ENCODE data around the gene UBE2I. TPM values are rescaled to one million over a fixed set of nuclear protein-coding genes. Genes with fewer than 3 reads are reported as not detected.

The UBE2I gene
- 30.8 and 45.0 TPM in 2 replicates for total RNA-seq (2012; rRNA removed)
- polyA plus RNA-seq (2012; rRNA removed) = 113 and 140 TPM in 2 replicates
- polyA plus RNA-seq (2012; cell fraction: cytosol; rRNA removed) = 47.2 and 66.3 TPM in 2 replicates
- polyA plus RNA-seq (2012; cell fraction: nucleus; rRNA removed; ENCODE audit: low replicate concordance) = 119 and 179 TPM in 2 replicates
- percentile 81 among the genes with signal in this experiment for Bru-seq, nascent RNA
- BruChase-seq, experiment 1, labeled RNA remaining after a 6-hour chase = percentile 88 among the genes with signal in this experiment
- percentile 81 among the genes with signal in this experiment for BruChase-seq, experiment 2, labeled RNA remaining after a 2-hour chase
- long read RNA-seq, transcript UBE2I-203 (7 exons, 2,976 nt) = major isoform, 86 of 120 reads
- long read RNA-seq, partial matches to known transcripts = 3 of 120 reads
- long read RNA-seq, other reads (novel, unspliced or antisense) = 21 of 120 reads

DNA sequence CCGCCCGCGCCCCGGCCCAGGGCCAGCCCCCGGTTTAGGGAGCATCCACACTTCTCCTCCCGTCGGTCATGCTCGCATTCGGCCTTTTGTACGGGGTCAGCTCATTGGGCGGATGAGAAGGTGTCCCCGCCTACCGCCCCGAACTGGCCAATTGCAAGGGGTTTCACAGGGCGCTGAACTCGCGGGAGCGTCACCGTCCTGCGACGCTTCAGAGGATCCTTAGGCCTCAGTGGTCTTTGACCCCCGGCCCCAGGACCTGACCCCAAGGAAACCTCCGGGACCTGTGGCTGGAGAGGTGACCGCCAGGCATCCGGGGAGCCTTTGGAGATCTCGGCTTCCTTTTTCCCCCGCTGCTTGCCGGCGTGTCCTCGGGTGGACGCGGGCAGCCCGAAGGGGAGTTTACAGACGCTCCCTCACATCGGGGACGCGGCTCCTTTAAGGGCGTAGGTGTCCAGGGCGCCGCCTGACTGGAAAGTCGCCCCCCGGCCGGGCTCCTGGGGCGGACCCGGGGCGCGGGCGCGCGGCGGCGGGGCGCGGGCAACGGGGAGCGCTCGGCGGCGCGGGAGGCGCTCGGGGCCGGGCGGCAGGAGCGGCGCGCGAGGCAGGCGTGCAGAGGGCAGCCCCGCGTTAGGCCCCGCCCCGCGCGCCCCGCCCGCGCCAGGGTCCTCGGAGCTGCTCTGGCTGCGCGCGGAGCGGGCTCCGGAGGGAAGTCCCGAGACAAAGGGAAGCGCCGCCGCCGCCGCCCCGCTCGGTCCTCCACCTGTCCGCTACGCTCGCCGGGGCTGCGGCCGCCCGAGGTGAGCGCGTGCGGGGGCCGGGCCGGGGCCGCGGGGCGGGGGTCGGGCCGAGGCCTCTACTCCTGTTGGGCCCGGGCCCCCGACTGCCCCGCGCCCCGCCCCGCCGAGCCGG lies at the start of gene UBE2I:
UBE2I (plus strand) TSS at position 660 of the 909 bp plus-strand sequence. CDS start 4,395 bp downstream, outside the sequence.
- BruUV-seq (replicated peaks) = no TSS peak

More for the DNA sequence above, at the start of gene UBE2I:
- Histone ChIP-seq H3K27me3 (ENCODE audit: control insufficient read depth, insufficient read depth, low read length) (no peaks in the 10 kb centered on the region), H4K5ac (ENCODE audit: low read depth, low read length) (peak within 1 kb of the TSS; percentile 99), H3K79me1 (ENCODE audit: low read depth in 1 of 2, low read length in 2 of 2) (peaks cover 3 to 16% of the 10 kb centered on the region in 2 experiments; a peak in 3 of 4 replicates), H3K23ac (ENCODE audit: low read depth, low read length) (peak within 1 kb of the TSS; percentile 100), H3K9ac (ENCODE audit: low read depth, low read length) (peak within 1 kb of the TSS; percentile 99), H2BK20ac (ENCODE audit: low read depth, low read length) (peak within 1 kb of the TSS; percentile 91; the same call in 1 of the 2 replicates), H4K91ac (ENCODE audit: insufficient read depth, low read depth, low read length) (peak within 1 kb of the TSS; percentile 100), H3K14ac (replicated peaks; ENCODE audit: low read depth, low read length) (peak within 1 kb of the TSS; percentile 100), H2BK5ac (ENCODE audit: low read depth, low read length, poor library complexity, severe bottlenecking) (peak within 1 kb of the TSS; percentile 100), H2AFZ (replicated peaks; ENCODE audit: low read length, poor library complexity) (peak within 1 kb of the TSS; percentile 100), H2AK5ac (ENCODE audit: low read depth, low read length) (peak within 1 kb of the TSS; percentile 71; the same call in 1 of the 2 replicates), H3K27ac (ENCODE audit: insufficient read depth, low read length) (peak within 1 kb of the TSS; percentile 100), H3K56ac (ENCODE audit: extremely low read depth, insufficient read depth, low read length) (peak within 1 kb of the TSS; percentile 99), H2AK9ac (replicated peaks; ENCODE audit: low read depth, low read length, poor library complexity) (peak within 1 kb of the TSS; percentile 99), H4K20me1 (ENCODE audit: insufficient read depth, low read length) (peaks cover 44% of the 10 kb centered on the region), H2BK120ac (ENCODE audit: low read depth, low read length) (peak within 1 kb of the TSS; percentile 100), H3K18ac (ENCODE audit: low read depth, low read length) (peak within 1 kb of the TSS; percentile 98), H3K9me3 (ENCODE audit: control insufficient read depth, insufficient read depth, low read length) (no peaks in the 10 kb centered on the region), H3K4me2 (ENCODE audit: low read depth, low read length) (peak within 1 kb of the TSS; percentile 97), H3K4me1 (ENCODE audit: control insufficient read depth, insufficient read depth, low read length) (peaks cover 15% of the 10 kb centered on the region), H2BK15ac (ENCODE audit: low read depth, low read length) (peak within 1 kb of the TSS; percentile 99; the same call in 2 of the 3 replicates), H3K4me3 (ENCODE audit: insufficient read depth, low read depth, low read length) (peak within 1 kb of the TSS; percentile 90), H4K8ac (ENCODE audit: low read depth in 2 of 2, low read length in 2 of 2) (peak within 1 kb of the TSS; percentile 75 to 98), H3K4ac (ENCODE audit: low read depth, low read length) (peak within 1 kb of the TSS; percentile 100), H3K36me3 (ENCODE audit: control insufficient read depth, insufficient read depth, low read length) (peaks cover 16% of the 10 kb centered on the region), H3K9me1 (ENCODE audit: insufficient read depth, low read length) (peaks cover 7% of the 10 kb centered on the region)
- ATAC-seq (ENCODE audit: low read depth) = peak; percentile 84
- 0% methylated on average over 80 of the region's 117 CpGs; no CpG with 5 or more reads in 1 of the 2 experiments for WGBS, 2 experiments (ENCODE audit: extremely low coverage in 2 of 2, insufficient read length in 1 of 2)
- POLR2A ChIA-PET (ENCODE audit: unreplicated experiment) = no interaction called here
- TF ChIP-seq RFX5 (IDR thresholded peaks at IDR 0.05; ENCODE audit: low read depth, low read length) = no peak
- peak; percentile 68; the same call in 1 of the 2 replicates for TF ChIP-seq MAZ (IDR thresholded peaks at IDR 0.05; ENCODE audit: borderline replicate concordance, low read depth, low read length)
- TF ChIP-seq POLR2A (IDR thresholded peaks at IDR 0.05; ENCODE audit: low read depth, low read length) = peak; percentile 81
- no peak for TF ChIP-seq RAD21 (IDR thresholded peaks at IDR 0.05; ENCODE audit: low read length)
- in situ Hi-C loops (cut with MboI; ENCODE audit: low sequenced_read_pairs) = no loop called here
- dilution Hi-C loops (cut with HindIII; ENCODE audit: low sequenced_read_pairs, unreplicated experiment) = no loop called here
- intact Hi-C loops (cut with micrococcal nuclease) = no loop called here
- CTCF ChIA-PET = interaction anchor here (0.6 kb wide), 1 partner anchor 55 kb away, joined by 3 read pairs; no protein-coding TSS in a partner anchor
- DNase-seq = peak; percentile 97
